BE2C (cell line): ENCODE data around the gene FRMD5.

Source experiments
- DNase-seq: peaks from one replicate; pipeline ENCODE4 v3.0.0-alpha.2; 2020
- H3K27me3 ChIP-seq: fragments of 250-450 bp; sonication (Bioruptor Pico); 2 replicates; pipeline ENCODE4 v1.5.1; 2020; ENCODE audit warnings: mild to moderate bottlenecking
- H3K36me3 ChIP-seq: fragments of 250-450 bp; sonication (Bioruptor Pico); 2 replicates; pipeline ENCODE4 v1.5.1; 2020; ENCODE audit warnings: mild to moderate bottlenecking
- H3K4me1 ChIP-seq: fragments of 250-450 bp; sonication (Bioruptor Pico); 2 replicates; pipeline ENCODE4 v1.5.1; 2020
- H3K4me3 ChIP-seq: 2 replicates; pipeline ENCODE4 v1.5.1; 2011; ENCODE audit warnings: low read depth, low read length
- H3K9me3 ChIP-seq: fragments of 250-450 bp; sonication (Bioruptor Pico); 2 replicates; pipeline ENCODE4 v1.5.1; 2020
- TF ChIP-seq, protein P1 (sequence below): IDR thresholded peaks from 2 replicates; pipeline ENCODE4 v1.5.1; 2012; ENCODE audit warnings: mild to moderate bottlenecking, low read depth, low read length

FRMD5 gene

DNA sequence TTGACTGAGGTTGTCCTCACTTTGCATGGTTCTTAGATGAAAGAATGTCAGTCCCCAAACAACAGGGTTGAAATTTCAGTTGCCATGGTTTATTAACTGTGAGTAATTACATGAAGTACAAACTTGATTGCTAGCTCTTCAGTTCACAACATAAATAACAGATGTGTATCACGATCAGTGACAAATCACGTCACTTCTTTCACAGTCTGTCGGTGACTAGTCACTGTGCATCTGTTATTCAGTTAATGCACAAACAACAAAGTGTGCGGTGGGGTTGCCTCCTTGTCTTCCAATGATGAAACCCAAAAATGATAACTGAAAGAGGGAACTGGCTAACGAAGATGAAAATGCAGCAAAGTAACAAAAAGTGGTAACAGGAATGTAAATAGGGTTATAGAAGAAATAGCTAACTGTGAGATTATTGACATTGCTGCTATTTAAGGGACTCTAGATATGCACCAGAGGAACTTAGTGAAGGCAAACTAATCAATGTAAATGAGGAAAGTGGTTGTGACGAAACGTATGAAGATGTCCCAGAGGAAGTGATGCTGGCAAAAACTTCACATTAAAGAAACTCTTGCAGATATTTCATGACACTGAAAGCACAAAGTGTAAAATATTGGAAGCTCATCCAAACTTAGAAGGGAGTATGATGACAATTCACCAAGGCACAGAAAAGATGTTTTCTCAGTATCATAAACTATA is 208.9 kb downstream of the FRMD5 start:
- no peak for DNase-seq

DNA sequence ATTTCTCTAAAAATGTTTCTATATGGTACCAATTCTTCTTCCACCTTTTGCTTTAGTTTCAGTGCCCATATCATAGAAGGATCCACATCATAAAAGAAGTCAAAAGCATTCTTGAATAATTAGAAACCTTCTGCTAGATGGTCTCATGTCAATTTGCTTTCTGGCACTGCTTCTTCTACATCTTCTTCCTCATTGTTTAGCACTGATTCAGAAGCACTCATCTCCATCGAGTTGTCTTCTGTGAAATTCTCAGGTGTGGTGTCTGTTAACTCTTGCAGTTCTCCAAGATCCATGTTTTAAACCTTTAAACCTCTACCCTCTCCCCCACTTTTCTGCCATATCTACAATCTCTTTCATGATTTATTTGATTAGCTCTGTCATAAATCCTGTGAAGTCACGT is 213.5 kb downstream of the FRMD5 start:
- H3K4me1 ChIP-seq = no peaks in the 10 kb centered on the region
- no peaks in the 10 kb centered on the region for H3K36me3 ChIP-seq
- TF ChIP-seq, protein P1, sequence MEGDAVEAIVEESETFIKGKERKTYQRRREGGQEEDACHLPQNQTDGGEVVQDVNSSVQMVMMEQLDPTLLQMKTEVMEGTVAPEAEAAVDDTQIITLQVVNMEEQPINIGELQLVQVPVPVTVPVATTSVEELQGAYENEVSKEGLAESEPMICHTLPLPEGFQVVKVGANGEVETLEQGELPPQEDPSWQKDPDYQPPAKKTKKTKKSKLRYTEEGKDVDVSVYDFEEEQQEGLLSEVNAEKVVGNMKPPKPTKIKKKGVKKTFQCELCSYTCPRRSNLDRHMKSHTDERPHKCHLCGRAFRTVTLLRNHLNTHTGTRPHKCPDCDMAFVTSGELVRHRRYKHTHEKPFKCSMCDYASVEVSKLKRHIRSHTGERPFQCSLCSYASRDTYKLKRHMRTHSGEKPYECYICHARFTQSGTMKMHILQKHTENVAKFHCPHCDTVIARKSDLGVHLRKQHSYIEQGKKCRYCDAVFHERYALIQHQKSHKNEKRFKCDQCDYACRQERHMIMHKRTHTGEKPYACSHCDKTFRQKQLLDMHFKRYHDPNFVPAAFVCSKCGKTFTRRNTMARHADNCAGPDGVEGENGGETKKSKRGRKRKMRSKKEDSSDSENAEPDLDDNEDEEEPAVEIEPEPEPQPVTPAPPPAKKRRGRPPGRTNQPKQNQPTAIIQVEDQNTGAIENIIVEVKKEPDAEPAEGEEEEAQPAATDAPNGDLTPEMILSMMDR = no peak
- H3K9me3 ChIP-seq = no peaks in the 10 kb centered on the region
- no peaks in the 10 kb centered on the region for H3K27me3 ChIP-seq
- no peak overlapping the region for H3K4me3 ChIP-seq
- no peak for DNase-seq

More for the DNA sequence above, 208.9 kb downstream of the FRMD5 start:
- Histone ChIP-seq H3K9me3 (no peaks in the 10 kb centered on the region), H3K36me3 (no peaks in the 10 kb centered on the region), H3K4me3 (no peak overlapping the region), H3K27me3 (no peaks in the 10 kb centered on the region), H3K4me1 (no peaks in the 10 kb centered on the region)
- TF ChIP-seq, protein P1 = no peak

DNA sequence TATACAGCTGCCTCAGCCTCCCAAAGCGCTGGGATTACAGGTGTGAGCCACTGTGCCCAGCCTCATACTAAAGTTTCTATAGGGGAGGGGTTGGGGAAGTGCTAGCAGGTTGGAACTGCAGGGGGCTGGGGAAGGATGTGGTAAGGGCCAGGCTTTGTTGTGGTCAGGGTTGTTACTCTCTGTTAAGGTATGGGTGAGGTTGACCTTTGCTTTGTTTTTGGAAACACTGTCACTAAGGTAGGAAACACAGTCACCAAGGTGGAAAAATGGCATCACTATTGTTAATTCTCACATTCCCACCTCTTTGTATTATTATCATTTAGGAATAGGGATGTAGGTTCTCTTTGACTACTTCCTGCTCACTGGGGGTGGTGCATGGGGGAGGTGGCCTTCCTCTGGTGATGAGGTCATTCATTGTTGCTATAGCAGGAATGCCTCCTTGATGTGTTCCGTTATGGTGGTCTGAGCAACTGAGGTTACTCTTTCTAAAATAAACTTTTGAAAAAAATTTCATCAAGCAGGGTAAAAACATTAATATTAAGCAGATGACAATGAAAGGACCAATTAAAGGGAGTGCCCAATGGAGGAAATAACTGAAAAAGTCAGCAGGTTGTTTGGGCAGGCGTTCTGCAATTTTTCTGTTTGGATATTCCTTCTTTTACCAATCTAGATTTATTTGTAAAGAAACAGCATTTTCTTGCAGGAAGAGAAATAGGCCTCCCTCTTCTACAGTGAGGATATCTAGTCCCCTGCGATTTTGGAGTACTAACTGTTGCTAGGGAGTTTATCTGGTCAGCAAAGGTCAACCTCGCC is 217.8 kb downstream of the FRMD5 start:
- no peaks in the 10 kb centered on the region for H3K36me3 ChIP-seq
- H3K9me3 ChIP-seq = no peaks in the 10 kb centered on the region
- TF ChIP-seq, protein P1 = no peak
- no peak for DNase-seq
- H3K27me3 ChIP-seq = no peaks in the 10 kb centered on the region
- H3K4me1 ChIP-seq = no peaks in the 10 kb centered on the region
- no peak overlapping the region for H3K4me3 ChIP-seq

DNA sequence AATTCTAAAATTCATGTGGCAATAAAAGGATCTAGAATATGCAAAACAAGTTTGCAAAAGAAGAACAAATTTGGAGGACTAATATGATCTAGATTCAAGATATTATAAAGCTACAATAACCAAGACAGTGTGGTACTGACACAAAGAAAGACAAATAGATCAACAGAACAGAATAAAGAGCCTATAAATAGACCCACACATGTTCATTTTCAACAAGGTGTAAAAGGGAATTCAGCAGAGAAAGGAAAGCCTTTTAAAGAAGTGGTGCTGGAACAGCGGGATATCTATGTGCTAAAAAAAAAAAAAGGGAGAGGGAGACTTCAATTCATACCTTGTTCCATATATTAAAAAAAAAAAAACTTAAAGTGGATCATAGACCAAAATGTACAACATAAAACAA is 219.3 kb downstream of the FRMD5 start:
- Histone ChIP-seq H3K27me3 (no peaks in the 10 kb centered on the region), H3K4me1 (no peaks in the 10 kb centered on the region), H3K9me3 (no peaks in the 10 kb centered on the region), H3K4me3 (no peak overlapping the region), H3K36me3 (no peaks in the 10 kb centered on the region)
- TF ChIP-seq, protein P1 = no peak
- DNase-seq = no peak

DNA sequence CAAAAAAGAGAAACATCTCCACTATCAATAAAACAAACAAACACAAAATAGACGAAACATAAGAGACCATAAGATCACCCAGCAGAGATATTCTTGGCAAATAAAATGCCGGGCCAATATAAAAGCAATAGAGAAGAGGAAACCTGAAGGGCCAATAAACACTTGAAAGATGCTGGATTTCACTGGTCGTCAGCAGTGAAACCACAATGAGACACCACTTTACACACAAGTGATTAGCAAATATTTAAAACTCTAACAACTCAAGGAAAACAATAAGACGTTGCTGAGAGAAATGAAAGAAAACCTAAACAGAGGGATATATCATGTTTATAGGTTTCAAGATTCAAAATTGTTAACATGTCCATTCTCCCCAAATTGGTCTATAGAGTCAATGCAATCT is 219.7 kb downstream of the FRMD5 start:
- H3K27me3 ChIP-seq = no peaks in the 10 kb centered on the region
- TF ChIP-seq, protein P1 = no peak
- no peaks in the 10 kb centered on the region for H3K4me1 ChIP-seq
- H3K4me3 ChIP-seq = no peak overlapping the region
- H3K36me3 ChIP-seq = no peaks in the 10 kb centered on the region
- no peak for DNase-seq
- no peaks in the 10 kb centered on the region for H3K9me3 ChIP-seq

DNA sequence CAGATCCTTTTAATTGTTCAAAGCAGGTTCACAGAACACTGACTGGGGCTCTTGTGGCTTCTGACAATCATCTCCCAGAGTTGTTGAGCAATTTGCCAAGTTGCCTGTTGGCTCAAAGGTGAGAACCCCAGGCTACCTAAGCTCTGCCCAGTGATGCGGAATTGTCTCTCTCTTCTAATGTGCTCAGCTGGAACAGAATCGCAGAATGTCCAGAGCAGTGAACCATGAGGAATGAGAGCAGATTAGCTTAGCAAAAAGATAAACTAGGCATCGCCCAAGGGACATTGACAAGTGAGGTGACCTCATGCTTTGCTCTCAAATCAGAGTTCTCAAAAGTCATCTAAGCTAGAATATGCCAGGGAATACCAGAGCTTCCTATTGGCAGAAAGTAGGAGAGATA is 220.2 kb downstream of the FRMD5 start:
- no peaks in the 10 kb centered on the region for H3K9me3 ChIP-seq
- H3K36me3 ChIP-seq = no peaks in the 10 kb centered on the region
- no peaks in the 10 kb centered on the region for H3K4me1 ChIP-seq
- TF ChIP-seq, protein P1 = no peak
- H3K4me3 ChIP-seq = no peak overlapping the region
- no peaks in the 10 kb centered on the region for H3K27me3 ChIP-seq
- DNase-seq = peak; percentile 35
